Loucy (cell line): ENCODE results near the gene MINDY4B.

Experiments used
- H2AFZ ChIP-seq: fragments of 200-600 bp; sonication (generic); 2 replicates; pipeline ENCODE4 v1.6.0; 2016; ENCODE audit warnings: antibody characterized with exemption, mild to moderate bottlenecking, low read length, moderate library complexity
- H3F3A ChIP-seq: fragments of 200-600 bp; 2 replicates; pipeline ENCODE4 v1.6.0; 2016; ENCODE audit warnings: antibody characterized with exemption, low read depth, mild to moderate bottlenecking
- H3K27me3 ChIP-seq: fragments of 200-600 bp; sonication (generic); 2 replicates; pipeline ENCODE4 v1.6.1; 2014; ENCODE audit warnings: low read length, mild to moderate bottlenecking; ENCODE audit not compliant: insufficient read depth, poor library complexity, severe bottlenecking
- H3K36me3 ChIP-seq: fragments of 200-600 bp; sonication (generic); 2 replicates; pipeline ENCODE4 v1.6.1; 2016; ENCODE audit warnings: low read length; ENCODE audit not compliant: insufficient read depth
- H3K4me1 ChIP-seq: fragments of 200-600 bp; sonication (generic); 2 replicates; pipeline ENCODE4 v1.5.1; 2014; ENCODE audit warnings: low read length, mild to moderate bottlenecking; ENCODE audit not compliant: insufficient read depth, poor library complexity, severe bottlenecking
- H3K4me2 ChIP-seq: fragments of 200-600 bp; sonication (generic); 2 replicates; pipeline ENCODE4 v1.6.0; 2014; ENCODE audit warnings: antibody characterized with exemption, low read length, low read depth, mild to moderate bottlenecking; ENCODE audit not compliant: poor library complexity, severe bottlenecking
- H3K4me3 ChIP-seq: fragments of 200-600 bp; sonication (generic); 2 replicates; pipeline ENCODE4 v1.5.1; 2014; ENCODE audit warnings: low read length, mild to moderate bottlenecking, mixed read lengths; ENCODE audit not compliant: poor library complexity, severe bottlenecking
- H3K79me2 ChIP-seq: fragments of 200-600 bp; sonication (generic); 2 replicates; pipeline ENCODE4 v1.6.1; 2014; ENCODE audit warnings: low read length; ENCODE audit not compliant: insufficient read depth
- H3K9ac ChIP-seq: fragments of 200-600 bp; sonication (generic); 2 replicates; pipeline ENCODE4 v1.6.0; 2014; ENCODE audit warnings: mild to moderate bottlenecking, low read depth, low read length, moderate library complexity; ENCODE audit not compliant: poor library complexity, severe bottlenecking
- H3K9me2 ChIP-seq: fragments of 200-600 bp; sonication (generic); replicated peaks from 2 replicates; pipeline ENCODE4 v1.6.1; 2016; ENCODE audit warnings: low read depth, low read length, mixed read lengths
- H3K9me3 ChIP-seq: fragments of 200-600 bp; sonication (generic); 2 replicates; pipeline ENCODE4 v1.6.1; 2014; ENCODE audit warnings: mild to moderate bottlenecking, antibody characterized with exemption, low read length, low read depth; ENCODE audit not compliant: insufficient read depth
- H4K20me1 ChIP-seq: fragments of 200-600 bp; sonication (generic); 2 replicates; pipeline ENCODE4 v1.6.0; 2014; ENCODE audit warnings: antibody characterized with exemption, low read length, mild to moderate bottlenecking; ENCODE audit not compliant: insufficient read depth, poor library complexity, severe bottlenecking
- CTCF ChIP-seq: fragments of 200-600 bp; sonication (generic); conservative IDR thresholded peaks from 2 replicates; pipeline ENCODE4 v1.5.1; 2014; ENCODE audit warnings: mild to moderate bottlenecking, antibody characterized with exemption, low read length
- EZH2phosphoT487 ChIP-seq: fragments of 200-600 bp; IDR thresholded peaks from 2 replicates; pipeline ENCODE4 v1.6.1; 2018; ENCODE audit warnings: antibody characterized with exemption, mild to moderate bottlenecking, moderate library complexity, borderline replicate concordance

MINDY4B gene

GRCh38 chr3:150850191-150850590 is 55.0 kb downstream of the MINDY4B start:
- H4K20me1 ChIP-seq = no peaks in the 10 kb centered on the region
- no peaks in the 10 kb centered on the region for H3K27me3 ChIP-seq
- no peak overlapping the region for H3K9ac ChIP-seq
- no peaks in the 10 kb centered on the region for H3K9me2 ChIP-seq
- H3K36me3 ChIP-seq = no peaks in the 10 kb centered on the region
- peaks cover 8% of the 10 kb centered on the region for H3K9me3 ChIP-seq
- no peaks in the 10 kb centered on the region for H3K4me1 ChIP-seq
- no peak overlapping the region for H3K4me2 ChIP-seq
- no peak overlapping the region for H2AFZ ChIP-seq
- TF ChIP-seq CTCF (no peak), EZH2phosphoT487 (no peak)
- no peak overlapping the region for H3K4me3 ChIP-seq
- no peaks in the 10 kb centered on the region for H3F3A ChIP-seq
- H3K79me2 ChIP-seq = no peaks in the 10 kb centered on the region

- no peaks in the 10 kb centered on the region for H3F3A ChIP-seq
- H3K79me2 ChIP-seq = no peaks in the 10 kb centered on the region
- no peak overlapping the region for H3K9ac ChIP-seq
- H3K4me1 ChIP-seq = no peaks in the 10 kb centered on the region
- no peak overlapping the region for H3K4me2 ChIP-seq
- H3K9me3 ChIP-seq = peaks cover 8% of the 10 kb centered on the region
- no peaks in the 10 kb centered on the region for H4K20me1 ChIP-seq
- no peak for TF ChIP-seq EZH2phosphoT487
- TF ChIP-seq CTCF = no peak
- H3K27me3 ChIP-seq = no peaks in the 10 kb centered on the region
- no peak overlapping the region for H3K4me3 ChIP-seq
- H3K36me3 ChIP-seq = no peaks in the 10 kb centered on the region
- no peaks in the 10 kb centered on the region for H3K9me2 ChIP-seq
- H2AFZ ChIP-seq = no peak overlapping the region
Measured at GRCh38 chr3:150848864-150849263, 56.4 kb downstream of the MINDY4B start.

GRCh38 chr3:150847433-150847832 is 57.8 kb downstream of the MINDY4B start:
- no peaks in the 10 kb centered on the region for H3K36me3 ChIP-seq
- H2AFZ ChIP-seq = no peak overlapping the region
- H4K20me1 ChIP-seq = no peaks in the 10 kb centered on the region
- no peaks in the 10 kb centered on the region for H3K27me3 ChIP-seq
- H3K4me3 ChIP-seq = no peak overlapping the region
- no peaks in the 10 kb centered on the region for H3F3A ChIP-seq
- H3K4me2 ChIP-seq = no peak overlapping the region
- H3K9me2 ChIP-seq = no peaks in the 10 kb centered on the region
- H3K79me2 ChIP-seq = no peaks in the 10 kb centered on the region
- TF ChIP-seq EZH2phosphoT487 (no peak), CTCF (no peak)
- H3K9me3 ChIP-seq = peaks cover 8% of the 10 kb centered on the region
- no peak overlapping the region for H3K9ac ChIP-seq
- H3K4me1 ChIP-seq = no peaks in the 10 kb centered on the region
